Measurements from ENCODE around the gene RHOB.

The RHOB gene

DNA sequence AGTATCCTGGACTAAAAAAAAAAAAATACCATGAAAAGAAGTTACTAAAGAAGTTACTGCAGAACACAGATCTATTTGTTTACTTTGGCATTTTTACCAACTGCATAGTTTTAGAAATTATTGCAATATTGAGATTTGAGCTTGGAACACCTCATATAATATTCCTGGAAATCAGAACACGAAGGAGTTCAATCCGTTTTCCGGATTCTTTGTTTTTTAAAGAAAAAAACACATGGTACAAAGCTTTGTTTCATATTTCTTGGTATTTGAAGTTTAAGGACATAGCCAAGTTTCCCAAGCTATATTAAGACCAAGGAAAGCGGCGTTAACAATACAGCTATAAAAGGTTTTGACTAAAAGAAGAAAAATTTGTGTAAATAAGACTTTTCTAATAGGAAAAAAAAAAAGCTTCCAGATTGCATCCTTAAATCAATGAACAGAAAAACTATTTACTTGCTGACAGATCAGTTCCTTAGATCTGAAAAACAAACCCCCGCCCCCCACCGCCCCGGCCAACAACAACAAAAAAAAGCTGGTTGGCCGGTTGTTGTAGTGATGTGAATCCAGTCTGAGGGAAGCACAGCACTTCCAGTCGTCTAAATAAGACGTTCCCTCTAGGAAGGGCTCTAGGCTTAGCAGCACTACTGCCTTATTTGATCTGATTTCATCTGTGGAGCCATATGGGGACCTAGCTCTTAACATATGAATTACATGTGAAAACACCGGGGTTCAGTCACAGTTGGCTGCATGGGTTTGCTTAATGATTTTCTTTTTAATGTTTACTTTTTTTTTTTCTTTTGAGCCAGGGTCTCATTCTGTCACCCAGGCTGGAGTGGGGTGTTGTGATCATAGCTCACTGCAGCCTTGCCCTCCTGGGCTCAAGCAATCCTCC, 2.5 kb upstream of the RHOB start:
- DNase-seq (ENCODE audit: extremely low read depth, low read depth), result no peak
- TF ChIP-seq, protein P1, sequence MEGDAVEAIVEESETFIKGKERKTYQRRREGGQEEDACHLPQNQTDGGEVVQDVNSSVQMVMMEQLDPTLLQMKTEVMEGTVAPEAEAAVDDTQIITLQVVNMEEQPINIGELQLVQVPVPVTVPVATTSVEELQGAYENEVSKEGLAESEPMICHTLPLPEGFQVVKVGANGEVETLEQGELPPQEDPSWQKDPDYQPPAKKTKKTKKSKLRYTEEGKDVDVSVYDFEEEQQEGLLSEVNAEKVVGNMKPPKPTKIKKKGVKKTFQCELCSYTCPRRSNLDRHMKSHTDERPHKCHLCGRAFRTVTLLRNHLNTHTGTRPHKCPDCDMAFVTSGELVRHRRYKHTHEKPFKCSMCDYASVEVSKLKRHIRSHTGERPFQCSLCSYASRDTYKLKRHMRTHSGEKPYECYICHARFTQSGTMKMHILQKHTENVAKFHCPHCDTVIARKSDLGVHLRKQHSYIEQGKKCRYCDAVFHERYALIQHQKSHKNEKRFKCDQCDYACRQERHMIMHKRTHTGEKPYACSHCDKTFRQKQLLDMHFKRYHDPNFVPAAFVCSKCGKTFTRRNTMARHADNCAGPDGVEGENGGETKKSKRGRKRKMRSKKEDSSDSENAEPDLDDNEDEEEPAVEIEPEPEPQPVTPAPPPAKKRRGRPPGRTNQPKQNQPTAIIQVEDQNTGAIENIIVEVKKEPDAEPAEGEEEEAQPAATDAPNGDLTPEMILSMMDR (IDR thresholded peaks at IDR 0.05; ENCODE audit: low read depth, low read length, missing control alignments), result no peak
- no peak overlapping the region for H3K4me3 ChIP-seq (replicated peaks; ENCODE audit: low read depth, low read length)

DNA sequence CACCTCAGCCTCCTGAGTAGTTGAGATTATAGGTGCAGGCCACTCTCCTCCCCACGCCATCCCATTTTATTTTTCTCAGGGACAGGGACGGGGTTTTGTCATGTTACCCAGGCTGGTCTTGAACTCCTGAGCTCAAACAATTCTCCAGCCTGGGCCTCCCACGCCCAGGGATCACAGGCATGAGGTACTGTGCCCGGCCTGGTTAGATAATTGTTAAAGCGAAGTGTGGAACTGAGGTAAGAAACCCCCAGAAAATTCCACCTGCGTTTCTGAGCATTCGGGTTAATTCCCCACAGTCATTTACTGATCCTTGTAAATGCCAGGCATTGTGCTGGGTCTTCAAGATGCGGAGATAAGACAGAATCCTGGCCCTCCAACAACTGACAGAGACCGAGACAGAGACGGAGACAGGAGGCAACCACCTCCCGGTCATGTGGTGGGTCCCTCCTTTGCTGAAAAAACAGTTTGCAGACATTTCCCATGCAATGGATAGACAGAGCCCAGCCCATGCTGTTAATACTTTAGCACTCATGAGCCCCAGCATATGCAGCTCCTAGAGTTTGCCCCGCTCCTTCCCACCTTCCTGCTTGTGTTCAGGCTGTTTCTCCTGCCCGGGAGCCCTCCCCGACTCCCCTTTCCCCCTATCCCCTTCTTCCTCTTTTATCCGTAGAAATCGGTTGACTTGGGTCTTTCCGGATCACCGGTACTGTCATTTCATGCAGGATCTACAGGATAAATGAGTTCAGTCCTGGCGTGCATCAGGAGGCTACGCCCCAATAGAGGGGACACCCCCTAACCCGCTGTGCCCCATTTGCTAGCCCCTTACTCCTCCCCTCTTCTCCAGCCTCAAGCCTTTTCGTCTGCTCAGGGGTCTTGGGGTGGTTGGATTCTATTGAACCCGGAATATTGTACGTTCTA, 1.6 kb upstream of the RHOB start:
- no peak for DNase-seq (ENCODE audit: extremely low read depth, low read depth)
- TF ChIP-seq, protein P1 (IDR thresholded peaks at IDR 0.05; ENCODE audit: low read depth, low read length, missing control alignments), result no peak
- H3K4me3 ChIP-seq (replicated peaks; ENCODE audit: low read depth, low read length), result no peak overlapping the region

DNA sequence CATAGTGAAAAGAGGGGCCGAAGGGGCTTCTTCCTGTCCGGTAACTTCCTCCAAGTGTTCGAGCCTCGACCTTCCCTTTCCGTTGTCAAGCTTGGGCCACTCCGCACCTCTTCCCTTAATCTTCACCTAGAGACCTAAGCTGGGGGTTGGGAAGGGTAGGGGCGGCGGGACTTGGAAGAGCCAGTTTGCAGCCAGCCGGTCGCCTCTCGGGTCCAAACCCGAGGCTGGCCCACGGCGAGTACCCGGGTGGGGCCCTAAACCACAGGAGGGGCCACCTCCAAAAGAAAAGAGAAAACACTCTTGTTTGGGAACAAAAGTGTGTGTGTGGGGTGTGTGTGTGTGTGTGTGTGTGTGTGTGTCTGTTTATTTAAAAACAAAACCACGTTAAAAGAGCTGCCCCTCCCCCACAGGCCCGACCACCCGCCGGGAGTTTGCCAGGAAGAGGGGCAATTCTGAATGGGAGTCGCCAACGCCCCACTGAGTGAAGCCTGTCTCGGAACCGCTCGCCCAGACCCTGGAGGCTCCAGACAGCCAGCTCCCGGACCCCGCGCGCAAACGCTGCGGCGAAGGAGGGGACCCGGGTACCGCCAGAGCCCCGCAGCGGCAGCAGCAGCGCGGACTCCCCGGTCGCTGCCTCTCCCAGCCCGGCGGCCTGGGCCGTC, 488 bp upstream of the RHOB start:
- DNase-seq (ENCODE audit: extremely low read depth, low read depth), result no peak
- TF ChIP-seq, protein P1 (IDR thresholded peaks at IDR 0.05; ENCODE audit: low read depth, low read length, missing control alignments), result no peak
- peak overlapping the region; percentile 73 for H3K4me3 ChIP-seq (replicated peaks; ENCODE audit: low read depth, low read length)

- no peak for DNase-seq (ENCODE audit: extremely low read depth, low read depth)
- TF ChIP-seq, protein P1 (IDR thresholded peaks at IDR 0.05; ENCODE audit: low read depth, low read length, missing control alignments), result no peak
- H3K4me3 ChIP-seq (replicated peaks; ENCODE audit: low read depth, low read length), result peak overlapping the region; percentile 73
These were observed 767 bp downstream of the RHOB start for GRCh38 chr2:20447437-20448245.

DNA sequence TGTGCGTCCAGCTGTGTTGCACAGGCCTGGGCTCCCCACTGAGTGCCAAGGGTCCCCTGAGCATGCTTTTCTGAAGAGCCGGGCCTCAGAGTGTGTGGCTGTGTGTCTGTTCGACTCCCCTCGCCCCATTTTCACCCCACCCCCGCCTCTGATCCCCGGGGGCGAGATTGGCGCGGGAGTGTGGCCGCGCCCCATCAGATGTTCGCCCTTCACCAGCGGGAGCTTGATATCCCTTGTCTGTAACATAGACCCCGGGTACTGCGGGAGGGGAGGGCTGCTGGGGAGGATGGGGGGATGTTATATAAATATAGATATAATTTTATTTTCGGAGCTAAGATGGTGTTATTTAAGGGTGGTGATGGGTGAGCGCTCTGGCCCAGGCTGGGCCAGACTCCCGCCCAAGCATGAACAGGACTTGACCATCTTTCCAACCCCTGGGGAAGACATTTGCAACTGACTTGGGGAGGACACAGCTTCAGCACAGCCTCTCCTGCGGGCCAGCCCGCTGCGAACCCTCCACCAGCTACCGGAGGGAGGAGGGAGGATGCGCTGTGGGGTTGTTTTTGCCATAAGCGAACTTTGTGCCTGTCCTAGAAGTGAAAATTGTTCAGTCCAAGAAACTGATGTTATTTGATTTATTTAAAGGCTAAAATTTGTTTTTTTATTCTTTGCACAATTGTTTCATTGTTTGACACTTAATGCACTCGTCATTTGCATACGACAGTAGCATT, 1.5 kb downstream of the RHOB start:
- peak overlapping the region; percentile 73 for H3K4me3 ChIP-seq (replicated peaks; ENCODE audit: low read depth, low read length)
- TF ChIP-seq, protein P1 (IDR thresholded peaks at IDR 0.05; ENCODE audit: low read depth, low read length, missing control alignments), result no peak
- DNase-seq (ENCODE audit: extremely low read depth, low read depth), result no peak
